Measurements from ENCODE around the gene CDK5RAP2.

DNA sequence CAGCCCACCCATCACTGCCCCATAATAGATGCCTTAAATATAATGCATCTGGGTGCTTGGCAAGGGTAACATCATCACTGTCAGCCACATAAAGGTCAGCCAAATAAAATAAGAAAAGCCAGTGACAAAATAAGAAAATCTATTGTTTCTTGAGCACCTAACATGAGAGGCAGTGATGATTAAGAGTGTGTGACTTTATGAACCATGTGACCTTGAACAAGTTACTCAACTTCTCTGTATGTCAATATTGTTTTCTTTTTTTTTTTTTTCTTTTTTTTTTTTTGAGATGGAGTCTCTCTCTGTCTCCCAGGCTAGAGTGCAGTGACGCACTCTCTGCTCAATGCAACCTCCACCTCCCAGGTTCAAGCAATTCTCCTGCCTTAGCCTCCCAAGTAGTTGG, 98.7 kb downstream of the CDK5RAP2 start:
- TF ChIP-seq, protein P1, sequence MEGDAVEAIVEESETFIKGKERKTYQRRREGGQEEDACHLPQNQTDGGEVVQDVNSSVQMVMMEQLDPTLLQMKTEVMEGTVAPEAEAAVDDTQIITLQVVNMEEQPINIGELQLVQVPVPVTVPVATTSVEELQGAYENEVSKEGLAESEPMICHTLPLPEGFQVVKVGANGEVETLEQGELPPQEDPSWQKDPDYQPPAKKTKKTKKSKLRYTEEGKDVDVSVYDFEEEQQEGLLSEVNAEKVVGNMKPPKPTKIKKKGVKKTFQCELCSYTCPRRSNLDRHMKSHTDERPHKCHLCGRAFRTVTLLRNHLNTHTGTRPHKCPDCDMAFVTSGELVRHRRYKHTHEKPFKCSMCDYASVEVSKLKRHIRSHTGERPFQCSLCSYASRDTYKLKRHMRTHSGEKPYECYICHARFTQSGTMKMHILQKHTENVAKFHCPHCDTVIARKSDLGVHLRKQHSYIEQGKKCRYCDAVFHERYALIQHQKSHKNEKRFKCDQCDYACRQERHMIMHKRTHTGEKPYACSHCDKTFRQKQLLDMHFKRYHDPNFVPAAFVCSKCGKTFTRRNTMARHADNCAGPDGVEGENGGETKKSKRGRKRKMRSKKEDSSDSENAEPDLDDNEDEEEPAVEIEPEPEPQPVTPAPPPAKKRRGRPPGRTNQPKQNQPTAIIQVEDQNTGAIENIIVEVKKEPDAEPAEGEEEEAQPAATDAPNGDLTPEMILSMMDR (IDR thresholded peaks at IDR 0.05; ENCODE audit: borderline replicate concordance, extremely low read depth, low read length, poor library complexity, severe bottlenecking): no peak
- no peak for TF ChIP-seq EZH2 (IDR thresholded peaks at IDR 0.05; ENCODE audit: borderline replicate concordance, low read depth, low read length, severe bottlenecking)
